ENCODE results near the gene SVIL.

- TF ChIP-seq FOXM1 (IDR thresholded peaks at IDR 0.05; ENCODE audit: borderline replicate concordance, low read depth) (no peak), EP300 (IDR thresholded peaks at IDR 0.05; ENCODE audit: borderline replicate concordance) (no peak), YY1 (IDR thresholded peaks at IDR 0.05; ENCODE audit: low read depth) (no peak), ZBTB7A (IDR thresholded peaks at IDR 0.05; ENCODE audit: low read depth) (no peak), EGR1 (IDR thresholded peaks at IDR 0.05) (no peak), CREB1 (IDR thresholded peaks at IDR 0.05; ENCODE audit: low read depth) (no peak), RAD21 (IDR thresholded peaks at IDR 0.05; ENCODE audit: low read depth) (no peak), CEBPB (IDR thresholded peaks at IDR 0.05) (no peak), TAF1 (IDR thresholded peaks at IDR 0.05; ENCODE audit: low read depth) (no peak), NFIC (IDR thresholded peaks at IDR 0.05) (no peak), TEAD4 (IDR thresholded peaks at IDR 0.05) (no peak)
- TF ChIP-seq, protein P1, sequence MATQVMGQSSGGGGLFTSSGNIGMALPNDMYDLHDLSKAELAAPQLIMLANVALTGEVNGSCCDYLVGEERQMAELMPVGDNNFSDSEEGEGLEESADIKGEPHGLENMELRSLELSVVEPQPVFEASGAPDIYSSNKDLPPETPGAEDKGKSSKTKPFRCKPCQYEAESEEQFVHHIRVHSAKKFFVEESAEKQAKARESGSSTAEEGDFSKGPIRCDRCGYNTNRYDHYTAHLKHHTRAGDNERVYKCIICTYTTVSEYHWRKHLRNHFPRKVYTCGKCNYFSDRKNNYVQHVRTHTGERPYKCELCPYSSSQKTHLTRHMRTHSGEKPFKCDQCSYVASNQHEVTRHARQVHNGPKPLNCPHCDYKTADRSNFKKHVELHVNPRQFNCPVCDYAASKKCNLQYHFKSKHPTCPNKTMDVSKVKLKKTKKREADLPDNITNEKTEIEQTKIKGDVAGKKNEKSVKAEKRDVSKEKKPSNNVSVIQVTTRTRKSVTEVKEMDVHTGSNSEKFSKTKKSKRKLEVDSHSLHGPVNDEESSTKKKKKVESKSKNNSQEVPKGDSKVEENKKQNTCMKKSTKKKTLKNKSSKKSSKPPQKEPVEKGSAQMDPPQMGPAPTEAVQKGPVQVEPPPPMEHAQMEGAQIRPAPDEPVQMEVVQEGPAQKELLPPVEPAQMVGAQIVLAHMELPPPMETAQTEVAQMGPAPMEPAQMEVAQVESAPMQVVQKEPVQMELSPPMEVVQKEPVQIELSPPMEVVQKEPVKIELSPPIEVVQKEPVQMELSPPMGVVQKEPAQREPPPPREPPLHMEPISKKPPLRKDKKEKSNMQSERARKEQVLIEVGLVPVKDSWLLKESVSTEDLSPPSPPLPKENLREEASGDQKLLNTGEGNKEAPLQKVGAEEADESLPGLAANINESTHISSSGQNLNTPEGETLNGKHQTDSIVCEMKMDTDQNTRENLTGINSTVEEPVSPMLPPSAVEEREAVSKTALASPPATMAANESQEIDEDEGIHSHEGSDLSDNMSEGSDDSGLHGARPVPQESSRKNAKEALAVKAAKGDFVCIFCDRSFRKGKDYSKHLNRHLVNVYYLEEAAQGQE (IDR thresholded peaks at IDR 0.05; ENCODE audit: low read depth) = no peak
- TF ChIP-seq, protein P2, sequence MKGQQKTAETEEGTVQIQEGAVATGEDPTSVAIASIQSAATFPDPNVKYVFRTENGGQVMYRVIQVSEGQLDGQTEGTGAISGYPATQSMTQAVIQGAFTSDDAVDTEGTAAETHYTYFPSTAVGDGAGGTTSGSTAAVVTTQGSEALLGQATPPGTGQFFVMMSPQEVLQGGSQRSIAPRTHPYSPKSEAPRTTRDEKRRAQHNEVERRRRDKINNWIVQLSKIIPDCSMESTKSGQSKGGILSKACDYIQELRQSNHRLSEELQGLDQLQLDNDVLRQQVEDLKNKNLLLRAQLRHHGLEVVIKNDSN (IDR thresholded peaks at IDR 0.05) = no peak
- TF ChIP-seq, protein P3, sequence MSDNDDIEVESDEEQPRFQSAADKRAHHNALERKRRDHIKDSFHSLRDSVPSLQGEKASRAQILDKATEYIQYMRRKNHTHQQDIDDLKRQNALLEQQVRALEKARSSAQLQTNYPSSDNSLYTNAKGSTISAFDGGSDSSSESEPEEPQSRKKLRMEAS (IDR thresholded peaks at IDR 0.05) = no peak
Observed at GRCh38 chr10:29575098-29575455, 59.7 kb downstream of the SVIL start.
